Measurements from ENCODE around the gene DHRSX. TPM values are rescaled to one million over a fixed set of nuclear protein-coding genes. Genes with fewer than 3 reads are reported as not detected.

Gene DHRSX
- total and polyA plus RNA-seq, 2 donors (not counting 1 experiment from before 2014, with no cell fraction given), result 23.7 to 25.6 TPM

DNA sequence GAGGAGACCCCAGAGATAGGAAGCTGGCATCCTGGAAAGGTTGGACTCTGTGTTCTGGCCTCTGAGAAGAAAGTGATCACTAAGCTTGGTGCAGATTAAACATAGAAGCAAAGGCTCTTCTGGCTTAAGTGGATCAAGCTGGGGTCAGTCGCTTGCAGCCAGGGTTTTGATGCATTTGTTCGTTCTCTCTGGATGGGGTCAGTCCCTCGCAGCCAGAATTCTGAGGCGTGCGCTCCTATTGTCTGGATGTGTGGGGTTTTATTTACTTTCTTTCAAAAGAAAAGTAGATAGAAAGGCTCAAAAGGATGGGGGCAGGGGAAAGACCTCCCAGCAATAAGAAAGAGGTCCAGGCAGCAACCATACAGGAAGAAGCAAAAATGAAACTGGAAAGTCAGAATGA is 152.6 kb downstream of the DHRSX start:
- Histone ChIP-seq H3K4me1 (ENCODE audit: control insufficient read depth, extremely low read depth, insufficient read depth, low read length) (peaks cover 14% of the 10 kb centered on the region), H2AFZ (ENCODE audit: low read length) (no peak overlapping the region), H3K9me3 (ENCODE audit: control insufficient read depth, insufficient read depth, low read depth, low read length) (no peaks in the 10 kb centered on the region), H3K36me3 (ENCODE audit: control insufficient read depth, insufficient read depth, low read length) (no peaks in the 10 kb centered on the region), H3K27ac (ENCODE audit: insufficient read depth, low read length) (no peak overlapping the region), H3K4me3 (replicated peaks in 1 of 4; ENCODE audit: control extremely low read depth in 1 of 4, insufficient read depth in 1 of 4, low read depth in 3 of 4, low read length in 4 of 4) (no peak overlapping the region), H4K20me1 (ENCODE audit: control insufficient read depth, extremely low read depth, insufficient read depth, low read length) (no peaks in the 10 kb centered on the region), H3K9ac (ENCODE audit: insufficient read depth, low read length) (no peak overlapping the region), H3K4me2 (ENCODE audit: extremely low read depth, insufficient read depth, low read length) (no peak overlapping the region), H3K27me3 (ENCODE audit: control insufficient read depth, insufficient read depth, low read length) (no peaks in the 10 kb centered on the region), H3K79me2 (ENCODE audit: control insufficient read depth, insufficient read depth, low read length) (no peaks in the 10 kb centered on the region)
- TF ChIP-seq, protein P1, sequence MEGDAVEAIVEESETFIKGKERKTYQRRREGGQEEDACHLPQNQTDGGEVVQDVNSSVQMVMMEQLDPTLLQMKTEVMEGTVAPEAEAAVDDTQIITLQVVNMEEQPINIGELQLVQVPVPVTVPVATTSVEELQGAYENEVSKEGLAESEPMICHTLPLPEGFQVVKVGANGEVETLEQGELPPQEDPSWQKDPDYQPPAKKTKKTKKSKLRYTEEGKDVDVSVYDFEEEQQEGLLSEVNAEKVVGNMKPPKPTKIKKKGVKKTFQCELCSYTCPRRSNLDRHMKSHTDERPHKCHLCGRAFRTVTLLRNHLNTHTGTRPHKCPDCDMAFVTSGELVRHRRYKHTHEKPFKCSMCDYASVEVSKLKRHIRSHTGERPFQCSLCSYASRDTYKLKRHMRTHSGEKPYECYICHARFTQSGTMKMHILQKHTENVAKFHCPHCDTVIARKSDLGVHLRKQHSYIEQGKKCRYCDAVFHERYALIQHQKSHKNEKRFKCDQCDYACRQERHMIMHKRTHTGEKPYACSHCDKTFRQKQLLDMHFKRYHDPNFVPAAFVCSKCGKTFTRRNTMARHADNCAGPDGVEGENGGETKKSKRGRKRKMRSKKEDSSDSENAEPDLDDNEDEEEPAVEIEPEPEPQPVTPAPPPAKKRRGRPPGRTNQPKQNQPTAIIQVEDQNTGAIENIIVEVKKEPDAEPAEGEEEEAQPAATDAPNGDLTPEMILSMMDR (conservative IDR thresholded peaks at IDR 0.05 in 1 of 2, IDR thresholded peaks at IDR 0.05 in 1 of 2; ENCODE audit: low read depth in 1 of 2, low read length in 2 of 2), result no peak
- no peak for TF ChIP-seq EZH2 (IDR thresholded peaks at IDR 0.05; ENCODE audit: low read length, missing control alignments)
- DNase-seq (ENCODE audit: low read depth in 2 of 2), result no peak

DNA sequence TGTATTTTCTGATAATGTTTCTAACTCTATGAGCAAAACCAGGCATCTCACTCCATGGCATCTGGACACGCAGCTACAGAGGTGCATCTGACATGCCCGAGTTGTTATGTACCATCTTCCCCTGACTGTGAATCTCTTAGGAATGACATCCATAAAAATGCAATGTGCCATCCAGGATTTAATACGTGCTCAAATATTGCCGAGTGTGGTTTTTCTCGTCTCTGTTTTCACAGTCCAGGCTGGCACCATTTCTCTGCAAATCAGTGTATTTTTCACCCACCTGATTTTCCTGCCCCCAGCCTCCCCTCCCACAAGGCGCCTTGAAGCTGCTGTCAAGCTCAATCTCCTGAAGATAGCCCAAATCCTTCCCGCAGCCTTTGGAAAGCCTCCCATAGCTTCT is 154.6 kb downstream of the DHRSX start:
- Histone ChIP-seq H4K20me1 (ENCODE audit: control insufficient read depth, extremely low read depth, insufficient read depth, low read length) (no peaks in the 10 kb centered on the region), H3K27ac (ENCODE audit: insufficient read depth, low read length) (no peak overlapping the region), H3K4me3 (replicated peaks in 1 of 4; ENCODE audit: control extremely low read depth in 1 of 4, insufficient read depth in 1 of 4, low read depth in 3 of 4, low read length in 4 of 4) (no peak overlapping the region), H3K9ac (ENCODE audit: insufficient read depth, low read length) (no peak overlapping the region), H3K79me2 (ENCODE audit: control insufficient read depth, insufficient read depth, low read length) (no peaks in the 10 kb centered on the region), H3K4me2 (ENCODE audit: extremely low read depth, insufficient read depth, low read length) (no peak overlapping the region), H3K36me3 (ENCODE audit: control insufficient read depth, insufficient read depth, low read length) (no peaks in the 10 kb centered on the region), H3K9me3 (ENCODE audit: control insufficient read depth, insufficient read depth, low read depth, low read length) (no peaks in the 10 kb centered on the region), H2AFZ (ENCODE audit: low read length) (no peak overlapping the region), H3K27me3 (ENCODE audit: control insufficient read depth, insufficient read depth, low read length) (no peaks in the 10 kb centered on the region), H3K4me1 (ENCODE audit: control insufficient read depth, extremely low read depth, insufficient read depth, low read length) (no peaks in the 10 kb centered on the region)
- no peak for DNase-seq (ENCODE audit: low read depth in 2 of 2)
- no peak for TF ChIP-seq EZH2 (IDR thresholded peaks at IDR 0.05; ENCODE audit: low read length, missing control alignments)
- TF ChIP-seq, protein P1 (conservative IDR thresholded peaks at IDR 0.05 in 1 of 2, IDR thresholded peaks at IDR 0.05 in 1 of 2; ENCODE audit: low read depth in 1 of 2, low read length in 2 of 2), result no peak

DNA sequence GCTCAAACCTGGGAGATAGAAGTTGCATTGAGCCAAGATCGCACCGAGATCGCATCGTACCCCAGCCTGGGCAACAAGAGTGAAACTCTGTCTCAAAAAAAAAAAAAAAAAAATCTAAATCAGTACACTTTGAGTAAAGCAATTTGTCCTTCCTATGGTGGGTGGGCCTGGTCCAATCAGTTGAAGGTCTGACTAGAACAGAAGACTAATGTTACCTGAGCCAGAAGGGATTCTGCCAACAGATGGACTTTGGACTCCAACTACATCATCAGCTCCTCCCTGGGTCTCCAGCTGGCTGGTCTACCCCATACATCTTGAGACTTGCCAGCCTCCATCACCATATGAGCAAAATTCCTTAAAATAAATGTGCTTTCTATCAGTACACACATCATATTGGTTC is 155.2 kb downstream of the DHRSX start:
- H3K27me3 ChIP-seq (ENCODE audit: control insufficient read depth, insufficient read depth, low read length), result no peaks in the 10 kb centered on the region
- H3K4me3 ChIP-seq (replicated peaks in 1 of 4; ENCODE audit: control extremely low read depth in 1 of 4, insufficient read depth in 1 of 4, low read depth in 3 of 4, low read length in 4 of 4), result no peak overlapping the region
- H3K4me1 ChIP-seq (ENCODE audit: control insufficient read depth, extremely low read depth, insufficient read depth, low read length), result no peaks in the 10 kb centered on the region
- no peak for DNase-seq (ENCODE audit: low read depth in 2 of 2)
- H3K4me2 ChIP-seq (ENCODE audit: extremely low read depth, insufficient read depth, low read length), result no peak overlapping the region
- H4K20me1 ChIP-seq (ENCODE audit: control insufficient read depth, extremely low read depth, insufficient read depth, low read length), result no peaks in the 10 kb centered on the region
- H3K36me3 ChIP-seq (ENCODE audit: control insufficient read depth, insufficient read depth, low read length), result no peaks in the 10 kb centered on the region
- H2AFZ ChIP-seq (ENCODE audit: low read length), result no peak overlapping the region
- H3K79me2 ChIP-seq (ENCODE audit: control insufficient read depth, insufficient read depth, low read length), result no peaks in the 10 kb centered on the region
- H3K9ac ChIP-seq (ENCODE audit: insufficient read depth, low read length), result no peak overlapping the region
- H3K27ac ChIP-seq (ENCODE audit: insufficient read depth, low read length), result no peak overlapping the region
- H3K9me3 ChIP-seq (ENCODE audit: control insufficient read depth, insufficient read depth, low read depth, low read length), result no peaks in the 10 kb centered on the region
- TF ChIP-seq, protein P1 (conservative IDR thresholded peaks at IDR 0.05 in 1 of 2, IDR thresholded peaks at IDR 0.05 in 1 of 2; ENCODE audit: low read depth in 1 of 2, low read length in 2 of 2), result no peak
- no peak for TF ChIP-seq EZH2 (IDR thresholded peaks at IDR 0.05; ENCODE audit: low read length, missing control alignments)
